ENCODE data around the gene MEIS1.
A peak's percentile ranks its signal among the peaks of the same experiment; 100 is the strongest.

MEIS1 gene

GRCh38 chr2:66472225-66472843 is 37.4 kb downstream of the MEIS1 start:
- Histone ChIP-seq H2AK5ac (ENCODE audit: low read length, severe bottlenecking) (no peak overlapping the region), H3K36me3 (ENCODE audit: control insufficient read depth in 1 of 2, insufficient read depth in 2 of 2, low read depth in 1 of 2, low read length in 2 of 2) (peaks cover 0 to 63% of the 10 kb centered on the region in 2 experiments), H2BK15ac (ENCODE audit: low read depth, poor library complexity, severe bottlenecking) (peak overlapping the region; percentile 44), H3K4me2 (ENCODE audit: low read length, poor library complexity, severe bottlenecking) (no peak overlapping the region), H3K4me1 (ENCODE audit: control insufficient read depth, insufficient read depth, low read depth, low read length) (peaks cover 2% of the 10 kb centered on the region), H3K79me1 (replicated peaks; ENCODE audit: low read length, poor library complexity, severe bottlenecking) (peaks cover 3% of the 10 kb centered on the region), H3K14ac (ENCODE audit: low read length in 2 of 2) (no peak overlapping the region), H3K4me3 (ENCODE audit: insufficient read depth in 1 of 2, low read depth in 1 of 2, low read length in 2 of 2) (no peak overlapping the region), H4K91ac (ENCODE audit: low read length) (no peak overlapping the region), H3K27ac (ENCODE audit: low read length, poor library complexity, severe bottlenecking) (no peak overlapping the region), H2BK5ac (ENCODE audit: low read depth, low read length, poor library complexity, severe bottlenecking) (no peak overlapping the region), H2BK120ac (ENCODE audit: low read depth, low read length) (no peak overlapping the region), H3K18ac (ENCODE audit: low read depth in 1 of 2, low read length in 2 of 2) (no peak overlapping the region), H3K4ac (ENCODE audit: low read depth in 1 of 2, low read length in 2 of 2) (no peak overlapping the region), H2AFZ (ENCODE audit: low read depth, low read length) (no peak overlapping the region), H3K9me3 (ENCODE audit: control insufficient read depth, low read length) (no peaks in the 10 kb centered on the region), H3K9ac (ENCODE audit: low read length) (no peak overlapping the region), H4K8ac (ENCODE audit: low read length) (no peak overlapping the region), H3K23ac (ENCODE audit: low read length in 2 of 2) (peak overlapping the region in 1 of 2 experiments; percentile 34), H2BK12ac (ENCODE audit: low read length in 2 of 2) (no peak overlapping the region), H3K27me3 (ENCODE audit: control insufficient read depth in 1 of 2, insufficient read depth in 1 of 2, low read length in 2 of 2) (no peaks in the 10 kb centered on the region)
- WGBS: 96% methylated on average over 5 of the region's 5 CpGs
- no peak for DNase-seq

GRCh38 chr2:66477135-66477842 is 42.4 kb downstream of the MEIS1 start:
- Histone ChIP-seq H3K36me3 (ENCODE audit: control insufficient read depth in 1 of 2, insufficient read depth in 2 of 2, low read depth in 1 of 2, low read length in 2 of 2) (peaks cover 0 to 49% of the 10 kb centered on the region in 2 experiments), H3K4me3 (ENCODE audit: insufficient read depth in 1 of 2, low read depth in 1 of 2, low read length in 2 of 2) (no peak overlapping the region), H2BK12ac (ENCODE audit: low read length in 2 of 2) (peak overlapping the region in 1 of 2 experiments; percentile 15), H3K9ac (ENCODE audit: low read length) (no peak overlapping the region), H2BK15ac (ENCODE audit: low read depth, poor library complexity, severe bottlenecking) (no peak overlapping the region), H3K27me3 (ENCODE audit: control insufficient read depth in 1 of 2, insufficient read depth in 1 of 2, low read length in 2 of 2) (no peaks in the 10 kb centered on the region), H3K23ac (ENCODE audit: low read length in 2 of 2) (no peak overlapping the region), H3K4me2 (ENCODE audit: low read length, poor library complexity, severe bottlenecking) (no peak overlapping the region), H2AFZ (ENCODE audit: low read depth, low read length) (no peak overlapping the region), H2AK5ac (ENCODE audit: low read length, severe bottlenecking) (no peak overlapping the region), H3K27ac (ENCODE audit: low read length, poor library complexity, severe bottlenecking) (no peak overlapping the region), H3K4ac (ENCODE audit: low read depth in 1 of 2, low read length in 2 of 2) (no peak overlapping the region), H3K18ac (ENCODE audit: low read depth in 1 of 2, low read length in 2 of 2) (no peak overlapping the region), H3K4me1 (ENCODE audit: control insufficient read depth, insufficient read depth, low read depth, low read length) (peaks cover 3% of the 10 kb centered on the region), H2BK120ac (ENCODE audit: low read depth, low read length) (no peak overlapping the region), H3K79me1 (replicated peaks; ENCODE audit: low read length, poor library complexity, severe bottlenecking) (peaks cover 3% of the 10 kb centered on the region), H2BK5ac (ENCODE audit: low read depth, low read length, poor library complexity, severe bottlenecking) (no peak overlapping the region), H4K8ac (ENCODE audit: low read length) (no peak overlapping the region), H3K9me3 (ENCODE audit: control insufficient read depth, low read length) (no peaks in the 10 kb centered on the region), H3K14ac (ENCODE audit: low read length in 2 of 2) (no peak overlapping the region), H4K91ac (ENCODE audit: low read length) (no peak overlapping the region)
- 44% methylated on average over 4 of the region's 4 CpGs for WGBS
- DNase-seq: peak; percentile 45

DNA sequence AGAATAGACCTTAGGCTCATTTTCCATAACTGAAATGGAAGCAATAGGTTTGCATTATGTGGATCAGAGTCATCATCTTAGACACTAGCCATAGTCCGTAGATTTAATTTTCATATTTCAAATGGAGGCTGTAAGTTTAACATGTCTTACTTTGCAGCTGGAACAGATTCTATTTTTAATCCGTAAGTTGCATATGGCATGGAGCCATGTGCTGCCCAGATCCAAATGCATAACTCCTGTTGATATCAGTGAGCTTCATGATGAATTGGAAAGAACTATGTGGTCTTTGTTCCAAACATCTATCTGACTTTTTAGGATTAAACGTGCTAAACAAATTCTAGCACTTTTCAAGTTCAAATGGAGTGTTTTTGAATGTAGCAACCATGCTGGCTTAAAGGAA is 43.4 kb downstream of the MEIS1 start:
- H3K4me3 ChIP-seq (ENCODE audit: insufficient read depth in 1 of 2, low read depth in 1 of 2, low read length in 2 of 2): no peak overlapping the region
- no peak overlapping the region for H3K27ac ChIP-seq (ENCODE audit: low read length, poor library complexity, severe bottlenecking)
- no peak overlapping the region for H4K91ac ChIP-seq (ENCODE audit: low read length)
- no peak overlapping the region for H3K23ac ChIP-seq (ENCODE audit: low read length in 2 of 2)
- peaks cover 0 to 51% of the 10 kb centered on the region in 2 experiments for H3K36me3 ChIP-seq (ENCODE audit: control insufficient read depth in 1 of 2, insufficient read depth in 2 of 2, low read depth in 1 of 2, low read length in 2 of 2)
- no peak overlapping the region for H2BK15ac ChIP-seq (ENCODE audit: low read depth, poor library complexity, severe bottlenecking)
- H2BK120ac ChIP-seq (ENCODE audit: low read depth, low read length): no peak overlapping the region
- H2AFZ ChIP-seq (ENCODE audit: low read depth, low read length): no peak overlapping the region
- WGBS: 91% methylated on average over 2 of the region's 3 CpGs
- no peak overlapping the region for H3K4me2 ChIP-seq (ENCODE audit: low read length, poor library complexity, severe bottlenecking)
- no peak overlapping the region for H2BK5ac ChIP-seq (ENCODE audit: low read depth, low read length, poor library complexity, severe bottlenecking)
- H3K27me3 ChIP-seq (ENCODE audit: control insufficient read depth in 1 of 2, insufficient read depth in 1 of 2, low read length in 2 of 2): no peaks in the 10 kb centered on the region
- no peaks in the 10 kb centered on the region for H3K9me3 ChIP-seq (ENCODE audit: control insufficient read depth, low read length)
- H3K4me1 ChIP-seq (ENCODE audit: control insufficient read depth, insufficient read depth, low read depth, low read length): peaks cover 2% of the 10 kb centered on the region
- H3K9ac ChIP-seq (ENCODE audit: low read length): no peak overlapping the region
- H3K79me1 ChIP-seq (replicated peaks; ENCODE audit: low read length, poor library complexity, severe bottlenecking): peaks cover 3% of the 10 kb centered on the region
- DNase-seq: no peak
- H3K4ac ChIP-seq (ENCODE audit: low read depth in 1 of 2, low read length in 2 of 2): no peak overlapping the region
- no peak overlapping the region for H3K14ac ChIP-seq (ENCODE audit: low read length in 2 of 2)
- H3K18ac ChIP-seq (ENCODE audit: low read depth in 1 of 2, low read length in 2 of 2): no peak overlapping the region
- H4K8ac ChIP-seq (ENCODE audit: low read length): no peak overlapping the region
- no peak overlapping the region for H2BK12ac ChIP-seq (ENCODE audit: low read length in 2 of 2)
- no peak overlapping the region for H2AK5ac ChIP-seq (ENCODE audit: low read length, severe bottlenecking)

- H3K23ac ChIP-seq (ENCODE audit: low read length in 2 of 2): no peak overlapping the region
- H3K14ac ChIP-seq (ENCODE audit: low read length in 2 of 2): no peak overlapping the region
- no peak overlapping the region for H2BK5ac ChIP-seq (ENCODE audit: low read depth, low read length, poor library complexity, severe bottlenecking)
- H4K8ac ChIP-seq (ENCODE audit: low read length): no peak overlapping the region
- H2BK15ac ChIP-seq (ENCODE audit: low read depth, poor library complexity, severe bottlenecking): no peak overlapping the region
- DNase-seq: no peak
- WGBS: 100% methylated on average over 1 of the region's 2 CpGs
- H3K79me1 ChIP-seq (replicated peaks; ENCODE audit: low read length, poor library complexity, severe bottlenecking): peaks cover 3% of the 10 kb centered on the region
- no peak overlapping the region for H4K91ac ChIP-seq (ENCODE audit: low read length)
- no peaks in the 10 kb centered on the region for H3K9me3 ChIP-seq (ENCODE audit: control insufficient read depth, low read length)
- H3K18ac ChIP-seq (ENCODE audit: low read depth in 1 of 2, low read length in 2 of 2): no peak overlapping the region
- H2AK5ac ChIP-seq (ENCODE audit: low read length, severe bottlenecking): no peak overlapping the region
- peaks cover 0 to 54% of the 10 kb centered on the region in 2 experiments for H3K36me3 ChIP-seq (ENCODE audit: control insufficient read depth in 1 of 2, insufficient read depth in 2 of 2, low read depth in 1 of 2, low read length in 2 of 2)
- H3K4ac ChIP-seq (ENCODE audit: low read depth in 1 of 2, low read length in 2 of 2): no peak overlapping the region
- no peak overlapping the region for H2BK12ac ChIP-seq (ENCODE audit: low read length in 2 of 2)
- no peak overlapping the region for H3K4me2 ChIP-seq (ENCODE audit: low read length, poor library complexity, severe bottlenecking)
- no peak overlapping the region for H3K4me3 ChIP-seq (ENCODE audit: insufficient read depth in 1 of 2, low read depth in 1 of 2, low read length in 2 of 2)
- H3K27me3 ChIP-seq (ENCODE audit: control insufficient read depth in 1 of 2, insufficient read depth in 1 of 2, low read length in 2 of 2): no peaks in the 10 kb centered on the region
- peaks cover 2% of the 10 kb centered on the region for H3K4me1 ChIP-seq (ENCODE audit: control insufficient read depth, insufficient read depth, low read depth, low read length)
- no peak overlapping the region for H2AFZ ChIP-seq (ENCODE audit: low read depth, low read length)
- H3K27ac ChIP-seq (ENCODE audit: low read length, poor library complexity, severe bottlenecking): no peak overlapping the region
- no peak overlapping the region for H3K9ac ChIP-seq (ENCODE audit: low read length)
- no peak overlapping the region for H2BK120ac ChIP-seq (ENCODE audit: low read depth, low read length)
These were observed 43.9 kb downstream of the MEIS1 start for GRCh38 chr2:66478731-66479316.
